ENCODE measurements around the gene MAPKBP1.

MAPKBP1 gene

GRCh38 chr15:41873711-41874110, 99.4 kb downstream of the MAPKBP1 start:
- CTCF ChIA-PET = no interaction called here

More at GRCh38 chr15:41873711-41874110, 99.4 kb downstream of the MAPKBP1 start:
- no peak overlapping the region for H3K4me3 ChIP-seq (ENCODE audit: low read depth, low read length)
- TF ChIP-seq ZNF184 (tag by site-specific recombination; IDR thresholded peaks at IDR 0.05) (no peak), ZBTB49 (tag by site-specific recombination; IDR thresholded peaks at IDR 0.05; ENCODE audit: low read depth) (no peak), ZNF221 (tag by site-specific recombination; IDR thresholded peaks at IDR 0.05; ENCODE audit: borderline replicate concordance) (no peak), ZNF138 (tag by site-specific recombination; IDR thresholded peaks at IDR 0.05; ENCODE audit: borderline replicate concordance) (no peak), REPIN1 (tag by site-specific recombination; IDR thresholded peaks at IDR 0.05; ENCODE audit: low read depth) (no peak), ZNF585B (tag by site-specific recombination; IDR thresholded peaks at IDR 0.05) (no peak), ZNF501 (tag by site-specific recombination; IDR thresholded peaks at IDR 0.05) (no peak), HIC1 (tag by site-specific recombination; IDR thresholded peaks at IDR 0.05) (no peak), ZNF423 (tag by site-specific recombination; IDR thresholded peaks at IDR 0.05) (no peak), SCRT1 (tag by site-specific recombination; IDR thresholded peaks at IDR 0.05; ENCODE audit: borderline replicate concordance) (no peak), ZNF610 (tag by site-specific recombination; IDR thresholded peaks at IDR 0.05; ENCODE audit: borderline replicate concordance) (no peak), ATF2 (tag by site-specific recombination; IDR thresholded peaks at IDR 0.05; ENCODE audit: low read depth) (no peak), ZBTB20 (tag by site-specific recombination; IDR thresholded peaks at IDR 0.05) (no peak), ZXDB (tag by site-specific recombination; IDR thresholded peaks at IDR 0.05) (no peak), ZNF362 (tag by site-specific recombination; IDR thresholded peaks at IDR 0.05) (no peak), ZNF366 (tag by site-specific recombination; conservative IDR thresholded peaks at IDR 0.05) (no peak), PATZ1 (tag by site-specific recombination; IDR thresholded peaks at IDR 0.05) (no peak), ZNF548 (tag by site-specific recombination; IDR thresholded peaks at IDR 0.05) (no peak), ZNF473 (tag by site-specific recombination; IDR thresholded peaks at IDR 0.05) (no peak)
- POLR2A ChIA-PET = no interaction called here
- no peaks in the 10 kb centered on the region for H3K9me3 ChIP-seq (ENCODE audit: control insufficient read depth, insufficient read depth, low read depth, low read length)
- H3K27ac ChIP-seq (ENCODE audit: extremely low read depth, low read depth, low read length) = no peak overlapping the region
- no peaks in the 10 kb centered on the region for H3K4me1 ChIP-seq (ENCODE audit: control insufficient read depth, insufficient read depth, low read length)
- no peaks in the 10 kb centered on the region for H3K36me3 ChIP-seq (ENCODE audit: control insufficient read depth in 2 of 2, insufficient read depth in 1 of 2, low read length in 2 of 2)
